ENCODE results near the gene KBTBD12. TPM values are rescaled to one million over a fixed set of nuclear protein-coding genes. Genes with fewer than 3 reads are reported as not detected.

KBTBD12 gene
- total and polyA plus RNA-seq, 10 of the 15 experiments (the other 5 are each of a cell fraction or from before 2014, with no cell fraction given), result 0.01 to 0.11 TPM; not detected in 8

GRCh38 chr3:127951276-127951675 is 36.2 kb downstream of the KBTBD12 start:
- POLR2A ChIA-PET, result no interaction called here
- no peak for ATAC-seq
- intact Hi-C loops (cut with micrococcal nuclease; ENCODE audit: unreplicated experiment), result no loop called here
- H2AFZ ChIP-seq (ENCODE audit: control insufficient read depth, low read depth, low read length), result no peak overlapping the region
- 0 out of 4 replicates have a peak, but pooled peaks cover 0 to 1% of the 10 kb centered on the region in 2 experiments for H3K27me3 ChIP-seq (replicated peaks in 1 of 2; ENCODE audit: control insufficient read depth in 2 of 2, insufficient read depth in 2 of 2, low read length in 1 of 2)
- no peaks in the 10 kb centered on the region for H3K36me3 ChIP-seq (ENCODE audit: control insufficient read depth in 2 of 2, insufficient read depth in 2 of 2, low read length in 1 of 2)
- H3K79me2 ChIP-seq (ENCODE audit: control insufficient read depth, insufficient read depth, low read length), result no peaks in the 10 kb centered on the region
- no peak for TF ChIP-seq SMAD1 (IDR thresholded peaks at IDR 0.05; ENCODE audit: low read depth, partially characterized antibody)
- no peak for TF ChIP-seq POLR2A (IDR thresholded peaks at IDR 0.05; ENCODE audit: low read depth, low read length)
- no peak for TF ChIP-seq SUZ12 (IDR thresholded peaks at IDR 0.05; ENCODE audit: unreplicated experiment)
- TF ChIP-seq USF2 (IDR thresholded peaks at IDR 0.05; ENCODE audit: borderline replicate concordance, low read depth, low read length), result no peak
- TF ChIP-seq, protein P1, sequence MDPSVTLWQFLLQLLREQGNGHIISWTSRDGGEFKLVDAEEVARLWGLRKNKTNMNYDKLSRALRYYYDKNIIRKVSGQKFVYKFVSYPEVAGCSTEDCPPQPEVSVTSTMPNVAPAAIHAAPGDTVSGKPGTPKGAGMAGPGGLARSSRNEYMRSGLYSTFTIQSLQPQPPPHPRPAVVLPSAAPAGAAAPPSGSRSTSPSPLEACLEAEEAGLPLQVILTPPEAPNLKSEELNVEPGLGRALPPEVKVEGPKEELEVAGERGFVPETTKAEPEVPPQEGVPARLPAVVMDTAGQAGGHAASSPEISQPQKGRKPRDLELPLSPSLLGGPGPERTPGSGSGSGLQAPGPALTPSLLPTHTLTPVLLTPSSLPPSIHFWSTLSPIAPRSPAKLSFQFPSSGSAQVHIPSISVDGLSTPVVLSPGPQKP (IDR thresholded peaks at IDR 0.05; ENCODE audit: low read depth, low read length), result no peak
- no peak for TF ChIP-seq RAD51 (IDR thresholded peaks at IDR 0.05)
- TF ChIP-seq STAT1 (conservative IDR thresholded peaks at IDR 0.05), result no peak
- no peak for TF ChIP-seq TAF1 (IDR thresholded peaks at IDR 0.05; ENCODE audit: borderline replicate concordance, low read depth, low read length)
- TF ChIP-seq, protein P2, sequence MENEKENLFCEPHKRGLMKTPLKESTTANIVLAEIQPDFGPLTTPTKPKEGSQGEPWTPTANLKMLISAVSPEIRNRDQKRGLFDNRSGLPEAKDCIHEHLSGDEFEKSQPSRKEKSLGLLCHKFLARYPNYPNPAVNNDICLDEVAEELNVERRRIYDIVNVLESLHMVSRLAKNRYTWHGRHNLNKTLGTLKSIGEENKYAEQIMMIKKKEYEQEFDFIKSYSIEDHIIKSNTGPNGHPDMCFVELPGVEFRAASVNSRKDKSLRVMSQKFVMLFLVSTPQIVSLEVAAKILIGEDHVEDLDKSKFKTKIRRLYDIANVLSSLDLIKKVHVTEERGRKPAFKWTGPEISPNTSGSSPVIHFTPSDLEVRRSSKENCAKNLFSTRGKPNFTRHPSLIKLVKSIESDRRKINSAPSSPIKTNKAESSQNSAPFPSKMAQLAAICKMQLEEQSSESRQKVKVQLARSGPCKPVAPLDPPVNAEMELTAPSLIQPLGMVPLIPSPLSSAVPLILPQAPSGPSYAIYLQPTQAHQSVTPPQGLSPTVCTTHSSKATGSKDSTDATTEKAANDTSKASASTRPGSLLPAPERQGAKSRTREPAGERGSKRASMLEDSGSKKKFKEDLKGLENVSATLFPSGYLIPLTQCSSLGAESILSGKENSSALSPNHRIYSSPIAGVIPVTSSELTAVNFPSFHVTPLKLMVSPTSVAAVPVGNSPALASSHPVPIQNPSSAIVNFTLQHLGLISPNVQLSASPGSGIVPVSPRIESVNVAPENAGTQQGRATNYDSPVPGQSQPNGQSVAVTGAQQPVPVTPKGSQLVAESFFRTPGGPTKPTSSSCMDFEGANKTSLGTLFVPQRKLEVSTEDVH (IDR thresholded peaks at IDR 0.05; ENCODE audit: low read depth, partially characterized antibody), result no peak
- TF ChIP-seq, protein P3, sequence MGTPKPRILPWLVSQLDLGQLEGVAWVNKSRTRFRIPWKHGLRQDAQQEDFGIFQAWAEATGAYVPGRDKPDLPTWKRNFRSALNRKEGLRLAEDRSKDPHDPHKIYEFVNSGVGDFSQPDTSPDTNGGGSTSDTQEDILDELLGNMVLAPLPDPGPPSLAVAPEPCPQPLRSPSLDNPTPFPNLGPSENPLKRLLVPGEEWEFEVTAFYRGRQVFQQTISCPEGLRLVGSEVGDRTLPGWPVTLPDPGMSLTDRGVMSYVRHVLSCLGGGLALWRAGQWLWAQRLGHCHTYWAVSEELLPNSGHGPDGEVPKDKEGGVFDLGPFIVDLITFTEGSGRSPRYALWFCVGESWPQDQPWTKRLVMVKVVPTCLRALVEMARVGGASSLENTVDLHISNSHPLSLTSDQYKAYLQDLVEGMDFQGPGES (IDR thresholded peaks at IDR 0.05), result no peak
- TF ChIP-seq SMC3 (IDR thresholded peaks at IDR 0.05; ENCODE audit: borderline replicate concordance, low read length), result no peak
- TF ChIP-seq IRF4 (IDR thresholded peaks at IDR 0.05; ENCODE audit: low read depth, low read length), result no peak
- TF ChIP-seq NFYA (IDR thresholded peaks at IDR 0.05; ENCODE audit: borderline replicate concordance, low read depth, low read length), result no peak
- H4K20me1 ChIP-seq (ENCODE audit: control insufficient read depth, insufficient read depth), result no peaks in the 10 kb centered on the region
- H3K9ac ChIP-seq (ENCODE audit: control insufficient read depth, insufficient read depth, low read length), result no peak overlapping the region
- H3K4me3 ChIP-seq, result no peak overlapping the region
- no TSS peak for BruUV-seq (replicated peaks)
- DNase-seq (ENCODE audit: low read depth, low spot score), result no peak
- no peak overlapping the region for H3K4me2 ChIP-seq (ENCODE audit: control insufficient read depth, insufficient read depth)
- H3K27ac ChIP-seq (ENCODE audit: control insufficient read depth, insufficient read depth), result no peak overlapping the region
- in situ Hi-C loops (cut with MboI), result no loop called here
- no peaks in the 10 kb centered on the region for H3K9me3 ChIP-seq (replicated peaks; ENCODE audit: control insufficient read depth, insufficient read depth, low read length)
- WGBS (ENCODE audit: insufficient coverage, insufficient replicate concordance, low lambda C conversion rate, missing lambda C conversion rate), result 94% methylated on average over 1 of the region's 1 CpG
- SMC1A ChIA-PET (ENCODE audit: uncharacterized antibody, unreplicated experiment), result no interaction called here
- no peak for FAIRE-seq
- RAD21 ChIA-PET (ENCODE audit: unreplicated experiment), result no interaction called here
- H3K4me1 ChIP-seq (ENCODE audit: control insufficient read depth, insufficient read depth, low read length), result no peaks in the 10 kb centered on the region
- CTCF ChIA-PET, result interaction anchor here (0.7 kb wide), 1 partner anchor 160 kb away, joined by 3 read pairs; no protein-coding TSS in a partner anchor

Data from GM12878 (cell line).